ENCODE results near the gene PLP2.
"Not testable (repeated sequence)": the region's sequence is repeated elsewhere in the genome, so short reads cannot be mapped to it uniquely, and the experiment has no call there.

- not testable (repeated sequence) for TF ChIP-seq NR3C1, CTCF (IDR thresholded peaks at IDR 0.05)
These were observed 39.4 kb upstream of the PLP2 start for GRCh38 chrX:49132275-49132674.
